Endodermal cell (in vitro differentiated cells): ENCODE results near the gene PPP1CB. TPM values are rescaled to one million over a fixed set of nuclear protein-coding genes. Genes with fewer than 3 reads are reported as not detected.
"Not testable (repeated sequence)": the region's sequence is repeated elsewhere in the genome, so short reads cannot be mapped to it uniquely, and the experiment has no call there.

ENCODE experiments used
- DNase-seq: peaks from one replicate; pipeline ENCODE4 v3.0.0-alpha.2; 2017
- H3K27ac ChIP-seq: 2 replicates; pipeline ENCODE4 v1.5.1; 2013; ENCODE audit warnings: mild to moderate bottlenecking, low read depth, low read length, moderate library complexity
- H3K27me3 ChIP-seq: 2 replicates; pipeline ENCODE4 v1.6.1; 2013; ENCODE audit warnings: mild to moderate bottlenecking, low read length, moderate library complexity; ENCODE audit not compliant: insufficient read depth, control insufficient read depth, poor library complexity, severe bottlenecking
- H3K36me3 ChIP-seq: 2 replicates; pipeline ENCODE4 v1.7.0; 2013; ENCODE audit warnings: mild to moderate bottlenecking, low read length, moderate library complexity; ENCODE audit not compliant: control insufficient read depth, insufficient read depth
- H3K4me1 ChIP-seq: one replicate; pipeline ENCODE4 v1.7.0; 2013; ENCODE audit warnings: low read length; ENCODE audit not compliant: control insufficient read depth, insufficient read depth
- H3K4me3 ChIP-seq: 2 replicates; pipeline ENCODE4 v1.5.1; 2013; ENCODE audit warnings: mild to moderate bottlenecking, low read length, moderate library complexity
- H3K9ac ChIP-seq: 2 replicates; pipeline ENCODE4 v1.6.1; 2013; ENCODE audit warnings: mild to moderate bottlenecking, low read length, moderate library complexity; ENCODE audit not compliant: poor library complexity, severe bottlenecking; ENCODE audit errors: extremely low read depth
- H3K9me3 ChIP-seq: 2 replicates; pipeline ENCODE4 v1.6.1; 2013; ENCODE audit warnings: mild to moderate bottlenecking, low read length, moderate library complexity; ENCODE audit not compliant: control insufficient read depth
- H3K27ac Mint-ChIP-seq: 2 replicates; pipeline ENCODE4 v1.8.0; 2020; ENCODE audit warnings: mixed read lengths
- H3K27me3 Mint-ChIP-seq: 2 replicates; pipeline ENCODE4 v1.8.0; 2021; ENCODE audit warnings: mild to moderate bottlenecking, mixed read lengths; ENCODE audit not compliant: insufficient read depth
- H3K36me3 Mint-ChIP-seq: 2 replicates; pipeline ENCODE4 v1.8.0; 2020; ENCODE audit warnings: low read depth, mixed read lengths
- H3K4me1 Mint-ChIP-seq: 2 replicates; pipeline ENCODE4 v1.8.0; 2020; ENCODE audit warnings: mixed read lengths
- H3K4me3 Mint-ChIP-seq: 2 replicates; pipeline ENCODE4 v1.8.0; 2020; ENCODE audit warnings: mild to moderate bottlenecking, moderate library complexity, mixed read lengths
- H3K9me3 Mint-ChIP-seq: 2 replicates; pipeline ENCODE4 v1.8.0; 2020; ENCODE audit warnings: mild to moderate bottlenecking, mixed read lengths
- CTCF ChIP-seq: fragments of 200-600 bp; sonication (generic); conservative IDR thresholded peaks from 2 replicates; pipeline ENCODE4 v1.5.0; 2021; ENCODE audit warnings: antibody characterized with exemption, mild to moderate bottlenecking
- WGBS, 2 experiments: methylation state at CpG; one replicate each; pipeline versions ENCODE4 v1.1.5 to v1.1.7; 2013; ENCODE audit warnings: missing lambda C conversion rate in 2 of 2, mixed read lengths in 1 of 2; ENCODE audit not compliant: insufficient coverage in 1 of 2, insufficient read length in 1 of 2; 5-methylcytosine and 5-hydroxymethylcytosine counted together
- total RNA-seq, 2 donors: library from RNA; stranded (reverse); fragmentation: NEBNext Ultra II Directional in 1 of 2; extraction: Animal tissue kit (Norgen Biotek cat#: 25700) in 1 of 2; gene quantifications; 2 replicates in 1 of 2; 3 replicates in 1 of 2; pipeline ENCODE4 v1.2.1, GENCODE V29; 2021

Gene PPP1CB
- total RNA-seq, 2 donors from 2014 or later: 175 to 201 TPM

DNA sequence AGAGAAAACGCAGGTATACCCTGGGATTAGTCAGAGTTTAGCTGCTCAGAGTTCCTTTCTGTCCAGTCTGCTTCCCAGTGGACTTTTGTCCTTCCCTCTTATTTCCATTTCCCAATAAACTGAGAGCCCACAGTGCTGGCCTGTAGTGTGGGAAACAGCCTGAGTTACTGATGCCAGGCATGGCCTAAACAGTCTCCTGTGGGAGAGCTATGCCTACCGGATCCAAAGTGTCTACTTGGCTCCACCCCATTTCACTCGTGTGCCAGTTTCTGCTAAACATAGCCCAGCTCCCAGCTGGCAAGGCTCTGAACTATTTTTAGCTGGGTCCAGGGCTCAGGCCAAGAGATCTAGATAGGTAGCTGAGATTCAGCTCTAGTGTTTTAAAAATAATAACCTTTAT is 15.6 kb upstream of the PPP1CB start:
- H3K27me3 Mint-ChIP-seq: peaks cover 2% of the 10 kb centered on the region
- Histone ChIP-seq H3K36me3 (no peaks in the 10 kb centered on the region), H3K4me1 (no peaks in the 10 kb centered on the region), H3K9ac (no peak overlapping the region), H3K4me3 (no peak overlapping the region), H3K27ac (no peak overlapping the region), H3K9me3 (peaks cover 16% of the 10 kb centered on the region), H3K27me3 (no peaks in the 10 kb centered on the region)
- DNase-seq: no peak
- peaks cover 25% of the 10 kb centered on the region for H3K9me3 Mint-ChIP-seq
- WGBS, 2 experiments: 89 to 92% methylated on average over 2 to 3 of the region's 3 CpGs
- no peak overlapping the region for H3K4me3 Mint-ChIP-seq
- peaks cover 15% of the 10 kb centered on the region for H3K36me3 Mint-ChIP-seq
- TF ChIP-seq CTCF: no peak
- H3K27ac Mint-ChIP-seq: no peak overlapping the region
- no peaks in the 10 kb centered on the region for H3K4me1 Mint-ChIP-seq

DNA sequence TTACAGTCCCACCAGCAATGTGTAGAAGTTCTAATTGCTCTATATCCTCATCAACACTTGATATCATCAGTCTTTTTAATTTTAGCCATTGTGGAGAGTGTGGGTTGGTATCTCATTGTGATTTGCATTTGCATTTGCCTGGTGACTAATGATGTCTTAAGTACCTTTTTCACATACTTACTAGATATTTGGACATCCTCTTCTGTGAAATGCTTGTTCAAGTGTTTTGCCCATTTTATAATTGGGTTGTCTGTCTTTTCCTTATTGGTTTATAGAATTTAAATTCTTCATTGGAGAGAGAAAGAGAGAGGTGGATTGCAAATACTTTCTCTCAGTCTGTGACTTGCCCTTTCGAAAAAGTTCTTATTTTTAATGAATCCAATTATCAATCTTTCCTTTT is 14.0 kb upstream of the PPP1CB start:
- peaks cover 2% of the 10 kb centered on the region for H3K27me3 Mint-ChIP-seq
- H3K4me3 Mint-ChIP-seq: no peak overlapping the region
- peaks cover 13% of the 10 kb centered on the region for H3K36me3 Mint-ChIP-seq

DNA sequence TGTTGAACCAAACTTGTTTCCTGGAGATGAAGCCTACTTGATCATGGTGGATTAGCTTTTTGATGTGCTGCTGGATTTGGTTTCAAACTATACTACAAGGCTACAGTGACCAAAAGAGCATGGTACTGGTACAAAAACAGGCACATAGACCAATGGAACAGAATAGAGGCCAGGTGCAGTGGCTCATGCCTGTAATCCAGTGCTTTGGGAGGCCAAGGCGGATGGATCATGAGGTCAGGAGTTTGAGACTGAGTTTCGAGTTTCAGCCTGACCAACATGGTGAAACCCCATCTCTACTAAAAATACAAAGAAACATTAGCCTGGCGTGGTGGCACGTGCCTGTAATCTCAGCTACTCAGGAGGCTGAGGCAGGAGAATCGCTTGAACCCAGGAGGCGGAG is 9.0 kb upstream of the PPP1CB start:
- H3K9ac ChIP-seq, H3K4me1 Mint-ChIP-seq, H3K27ac ChIP-seq, H3K4me3 Mint-ChIP-seq, H3K27me3 ChIP-seq, DNase-seq, H3K27me3 Mint-ChIP-seq, H3K9me3 ChIP-seq, H3K36me3 ChIP-seq, H3K4me3 ChIP-seq, H3K27ac Mint-ChIP-seq, H3K4me1 ChIP-seq: not testable (repeated sequence)
- 91% methylated on average over 6 of the region's 6 CpGs; no CpG with 5 or more reads in 1 of the 2 experiments for WGBS, 2 experiments
- H3K9me3 Mint-ChIP-seq: peaks cover 24% of the 10 kb centered on the region
- peaks cover 20% of the 10 kb centered on the region for H3K36me3 Mint-ChIP-seq

More for the DNA sequence above, 14.0 kb upstream of the PPP1CB start:
- no CpG with 5 or more reads among the region's 1 CpG for WGBS, 2 experiments
- H3K9ac ChIP-seq: no peak overlapping the region
- no peaks in the 10 kb centered on the region for H3K4me1 ChIP-seq
- Mint-ChIP-seq H3K9me3 (peaks cover 25% of the 10 kb centered on the region), H3K4me1 (no peaks in the 10 kb centered on the region), H3K27ac (no peak overlapping the region)
- no peaks in the 10 kb centered on the region for H3K36me3 ChIP-seq
- no peak overlapping the region for H3K4me3 ChIP-seq
- H3K9me3 ChIP-seq: peaks cover 16% of the 10 kb centered on the region
- no peaks in the 10 kb centered on the region for H3K27me3 ChIP-seq
- DNase-seq: no peak
- no peak for TF ChIP-seq CTCF
- H3K27ac ChIP-seq: no peak overlapping the region

GRCh38 chr2:28745225-28745624 is 6.4 kb upstream of the PPP1CB start:
- peaks cover 9% of the 10 kb centered on the region for H3K9me3 Mint-ChIP-seq
- no peak overlapping the region for H3K27ac ChIP-seq
- H3K4me3 ChIP-seq: no peak overlapping the region
- no peak overlapping the region for H3K27ac Mint-ChIP-seq
- peaks cover 10% of the 10 kb centered on the region for H3K4me1 Mint-ChIP-seq
- TF ChIP-seq CTCF: no peak
- 88 to 93% methylated on average over 2 of the region's 2 CpGs for WGBS, 2 experiments
- H3K27me3 Mint-ChIP-seq: no peaks in the 10 kb centered on the region
- H3K36me3 Mint-ChIP-seq: peaks cover 12% of the 10 kb centered on the region
- no peaks in the 10 kb centered on the region for H3K27me3 ChIP-seq
- no peaks in the 10 kb centered on the region for H3K9me3 ChIP-seq
- H3K36me3 ChIP-seq: no peaks in the 10 kb centered on the region
- no peak overlapping the region for H3K4me3 Mint-ChIP-seq
- no peak for DNase-seq
- H3K4me1 ChIP-seq: peaks cover 9% of the 10 kb centered on the region
- no peak overlapping the region for H3K9ac ChIP-seq
